Measurements from ENCODE around the gene PPARA.

The PPARA gene

GRCh38 chr22:46143491-46144147 lies 6.7 kb upstream of the PPARA start:
- no peaks in the 10 kb centered on the region for H4K20me1 ChIP-seq (ENCODE audit: insufficient read depth, low read length)
- TF ChIP-seq EZH2phosphoT487 (IDR thresholded peaks at IDR 0.05; ENCODE audit: low read depth) (no peak), CTCF (IDR thresholded peaks at IDR 0.05; ENCODE audit: low read depth, low read length) (no peak)
- no peak overlapping the region for H3K9ac ChIP-seq (ENCODE audit: low read length)
- no peak overlapping the region for H3K4me3 ChIP-seq (ENCODE audit: low read length)
- no peak overlapping the region for H2AFZ ChIP-seq (ENCODE audit: low read depth, low read length)
- peaks cover 2% of the 10 kb centered on the region; the same call in 1 of the 2 replicates for H3K4me1 ChIP-seq (ENCODE audit: low read length)
- no peaks in the 10 kb centered on the region for H3K36me3 ChIP-seq (replicated peaks; ENCODE audit: low read depth, low read length)
- peaks cover 25% of the 10 kb centered on the region for H3K27me3 ChIP-seq (ENCODE audit: low read depth, low read length)
- H3K27ac ChIP-seq (ENCODE audit: low read length), result no peak overlapping the region
- no peak overlapping the region for H3K4me2 ChIP-seq (ENCODE audit: low read length)
- H3K79me2 ChIP-seq (ENCODE audit: low read length), result no peaks in the 10 kb centered on the region
- no peaks in the 10 kb centered on the region for H3K9me3 ChIP-seq (ENCODE audit: insufficient read depth, low read length)

GRCh38 chr22:46145361-46145851 lies 4.9 kb upstream of the PPARA start:
- Histone ChIP-seq H3K9ac (ENCODE audit: low read length) (no peak overlapping the region), H3K79me2 (ENCODE audit: low read length) (no peaks in the 10 kb centered on the region), H3K4me3 (ENCODE audit: low read length) (no peak overlapping the region), H2AFZ (ENCODE audit: low read depth, low read length) (no peak overlapping the region), H3K4me2 (ENCODE audit: low read length) (no peak overlapping the region), H3K36me3 (replicated peaks; ENCODE audit: low read depth, low read length) (no peaks in the 10 kb centered on the region), H3K27ac (ENCODE audit: low read length) (no peak overlapping the region), H4K20me1 (ENCODE audit: insufficient read depth, low read length) (no peaks in the 10 kb centered on the region), H3K4me1 (ENCODE audit: low read length) (peaks cover 9% of the 10 kb centered on the region; the same call in 1 of the 2 replicates), H3K9me3 (ENCODE audit: insufficient read depth, low read length) (no peaks in the 10 kb centered on the region), H3K27me3 (ENCODE audit: low read depth, low read length) (peaks cover 34% of the 10 kb centered on the region)
- TF ChIP-seq EZH2phosphoT487 (IDR thresholded peaks at IDR 0.05; ENCODE audit: low read depth) (no peak), CTCF (IDR thresholded peaks at IDR 0.05; ENCODE audit: low read depth, low read length) (no peak)

DNA sequence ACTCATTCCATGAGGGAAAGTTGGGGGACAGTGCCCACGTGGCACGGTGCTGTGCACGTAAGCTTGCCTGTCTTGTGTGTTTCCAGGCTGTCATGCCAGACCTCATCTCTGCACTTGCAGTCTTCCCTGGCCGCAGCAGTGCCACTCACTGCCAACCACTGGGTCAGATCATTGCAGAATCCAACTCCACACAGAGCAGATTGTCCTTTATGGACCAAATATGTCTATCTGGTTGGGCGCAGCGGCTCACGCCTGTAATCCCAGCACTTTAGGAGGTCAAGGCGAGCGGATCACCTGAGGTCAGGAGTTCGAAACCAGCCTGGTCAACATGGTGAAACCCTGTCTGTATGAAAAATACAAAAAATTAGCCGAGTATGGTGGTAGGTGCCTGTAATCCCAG lies 4.4 kb upstream of the PPARA start:
- H3K27me3 ChIP-seq (ENCODE audit: low read depth, low read length), result peaks cover 34% of the 10 kb centered on the region
- H3K4me3 ChIP-seq (ENCODE audit: low read length), result no peak overlapping the region
- no peak overlapping the region for H3K9ac ChIP-seq (ENCODE audit: low read length)
- H3K9me3 ChIP-seq (ENCODE audit: insufficient read depth, low read length), result no peaks in the 10 kb centered on the region
- TF ChIP-seq EZH2phosphoT487 (IDR thresholded peaks at IDR 0.05; ENCODE audit: low read depth) (no peak), CTCF (IDR thresholded peaks at IDR 0.05; ENCODE audit: low read depth, low read length) (no peak)
- H2AFZ ChIP-seq (ENCODE audit: low read depth, low read length), result no peak overlapping the region
- H3K79me2 ChIP-seq (ENCODE audit: low read length), result peaks cover 2% of the 10 kb centered on the region; the same call in 1 of the 2 replicates
- no peaks in the 10 kb centered on the region for H4K20me1 ChIP-seq (ENCODE audit: insufficient read depth, low read length)
- no peak overlapping the region for H3K4me2 ChIP-seq (ENCODE audit: low read length)
- no peaks in the 10 kb centered on the region for H3K36me3 ChIP-seq (replicated peaks; ENCODE audit: low read depth, low read length)
- H3K27ac ChIP-seq (ENCODE audit: low read length), result no peak overlapping the region
- peaks cover 9% of the 10 kb centered on the region; the same call in 1 of the 2 replicates for H3K4me1 ChIP-seq (ENCODE audit: low read length)

GRCh38 chr22:46146329-46146728 lies 4.0 kb upstream of the PPARA start:
- Histone ChIP-seq H3K4me3 (ENCODE audit: low read length) (no peak overlapping the region), H4K20me1 (ENCODE audit: insufficient read depth, low read length) (no peaks in the 10 kb centered on the region), H3K79me2 (ENCODE audit: low read length) (peaks cover 6% of the 10 kb centered on the region), H3K27me3 (ENCODE audit: low read depth, low read length) (peaks cover 34% of the 10 kb centered on the region), H3K4me2 (ENCODE audit: low read length) (no peak overlapping the region), H3K27ac (ENCODE audit: low read length) (no peak overlapping the region), H2AFZ (ENCODE audit: low read depth, low read length) (no peak overlapping the region), H3K9me3 (ENCODE audit: insufficient read depth, low read length) (no peaks in the 10 kb centered on the region), H3K36me3 (replicated peaks; ENCODE audit: low read depth, low read length) (no peaks in the 10 kb centered on the region), H3K9ac (ENCODE audit: low read length) (no peak overlapping the region), H3K4me1 (ENCODE audit: low read length) (peaks cover 9% of the 10 kb centered on the region; the same call in 1 of the 2 replicates)
- no peak for TF ChIP-seq EZH2phosphoT487 (IDR thresholded peaks at IDR 0.05; ENCODE audit: low read depth)

All from OCI-LY3 (cell line).